HG03064 (cell line): ENCODE results near the gene MOGAT3.

Experiments used
- ATAC-seq: cut with Tn5 transposase; IDR thresholded peaks from one replicate; pipeline ENCODE4 v1.9.1; 2021; ENCODE audit warnings: low read depth; ENCODE audit not compliant: unreplicated experiment

MOGAT3 gene

GRCh38 chr7:101200862-101201599, at the start of gene MOGAT3:
Gene MOGAT3 (minus strand): TSS chr7:101201036. CDS start chr7:101200854, 182 bp downstream.
- no peak for ATAC-seq

GRCh38 chr7:101250324-101250723, 49.5 kb upstream of the MOGAT3 start:
- no peak for ATAC-seq

- no peak for ATAC-seq
Measured at GRCh38 chr7:101248276-101248675, 47.4 kb upstream of the MOGAT3 start.

GRCh38 chr7:101245147-101245668, 44.4 kb upstream of the MOGAT3 start:
- no peak for ATAC-seq

GRCh38 chr7:101244375-101245146, 43.7 kb upstream of the MOGAT3 start, which contains the start of gene FIS1:
Gene FIS1 (minus strand): TSS chr7:101245081. CDS start chr7:101245004, 77 bp downstream.
- ATAC-seq, result peak; percentile 93

GRCh38 chr7:101243646-101244374, 43.0 kb upstream of the MOGAT3 start:
- ATAC-seq, result no peak

GRCh38 chr7:101241443-101242349, 40.9 kb upstream of the MOGAT3 start:
- ATAC-seq, result no peak

GRCh38 chr7:101241015-101241363, 40.2 kb upstream of the MOGAT3 start:
- no peak for ATAC-seq

- ATAC-seq, result no peak
Measured at GRCh38 chr7:101240226-101241014, 39.6 kb upstream of the MOGAT3 start.

GRCh38 chr7:101239951-101240220, 39.0 kb upstream of the MOGAT3 start:
- ATAC-seq, result no peak

- no peak for ATAC-seq
Measured at GRCh38 chr7:101239191-101239950, 38.5 kb upstream of the MOGAT3 start.

- no peak for ATAC-seq
Measured at GRCh38 chr7:101238226-101239182, 37.7 kb upstream of the MOGAT3 start.

GRCh38 chr7:101237206-101238067, 36.6 kb upstream of the MOGAT3 start, which contains the start of gene CLDN15:
Gene CLDN15 (minus strand): TSS chr7:101237802. CDS start chr7:101237581, 221 bp downstream.
- ATAC-seq, result no peak

- no peak for ATAC-seq
Measured at GRCh38 chr7:101236292-101236835, 35.5 kb upstream of the MOGAT3 start.

GRCh38 chr7:101235522-101235921, 34.7 kb upstream of the MOGAT3 start:
- no peak for ATAC-seq

GRCh38 chr7:101235050-101235449, 34.2 kb upstream of the MOGAT3 start:
- no peak for ATAC-seq
